GM19455 (cell line): ENCODE measurements around the gene MCTP1.

ENCODE experiments used
- ATAC-seq: cut with Tn5 transposase; IDR thresholded peaks from one replicate; pipeline ENCODE4 v1.9.1; 2021; ENCODE audit not compliant: unreplicated experiment

MCTP1 gene

DNA sequence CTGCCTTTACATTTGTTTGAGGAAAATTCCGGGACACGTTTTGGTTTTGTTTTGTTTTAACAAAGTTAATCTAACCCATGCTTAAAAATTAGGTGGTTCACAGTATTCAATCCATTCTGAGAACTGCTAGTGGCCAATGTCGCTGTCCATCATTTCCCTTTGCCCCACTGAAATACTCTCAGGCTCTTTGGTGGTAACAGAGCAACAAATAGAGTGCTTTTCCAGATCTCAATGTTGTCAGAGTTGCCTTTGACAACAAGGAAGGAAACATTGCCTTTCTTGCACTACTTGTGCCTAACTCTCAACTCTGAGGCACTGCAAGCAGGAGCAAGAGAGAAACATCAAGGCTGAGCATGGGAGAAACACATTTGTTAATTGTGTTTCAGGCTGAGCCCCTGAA lies 154.0 kb downstream of the MCTP1 start:
- ATAC-seq, result no peak

DNA sequence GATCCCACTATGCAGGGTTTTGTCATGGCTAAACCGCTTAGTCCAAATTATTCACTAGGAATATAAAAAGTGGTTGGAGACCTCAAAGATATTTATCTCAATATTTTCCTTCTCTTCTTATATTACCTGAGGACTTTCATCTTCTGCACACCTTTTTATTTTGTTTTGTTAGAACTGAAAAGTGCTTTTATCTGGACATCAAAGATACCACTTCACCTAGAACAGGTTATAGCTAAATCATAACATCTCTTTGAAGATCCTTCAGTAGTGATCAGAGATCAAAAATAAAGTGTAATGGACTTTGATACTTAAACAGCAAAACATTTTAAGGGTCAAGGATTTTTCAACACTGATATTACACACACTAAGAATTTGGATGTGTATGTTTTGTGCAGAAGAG lies 160.2 kb downstream of the MCTP1 start:
- ATAC-seq, result no peak

DNA sequence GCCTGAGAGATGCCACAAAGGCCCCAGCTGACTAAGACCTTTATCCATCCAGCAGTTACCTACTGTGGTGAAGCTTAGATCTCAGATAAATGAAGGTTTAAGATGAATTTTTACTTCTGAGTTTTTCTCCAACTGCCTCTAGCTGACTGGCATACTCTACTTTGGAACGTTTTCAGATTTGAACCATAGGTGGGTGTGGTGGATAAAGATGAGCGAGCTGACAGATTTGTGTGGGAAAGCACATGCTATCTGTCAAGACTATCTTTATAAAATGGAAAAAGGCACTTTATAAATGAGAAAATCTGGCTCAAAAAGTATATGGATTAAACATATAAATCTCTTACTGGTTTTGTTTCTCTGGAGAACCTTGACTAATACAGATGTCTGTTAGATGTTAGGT lies 160.8 kb downstream of the MCTP1 start:
- no peak for ATAC-seq

DNA sequence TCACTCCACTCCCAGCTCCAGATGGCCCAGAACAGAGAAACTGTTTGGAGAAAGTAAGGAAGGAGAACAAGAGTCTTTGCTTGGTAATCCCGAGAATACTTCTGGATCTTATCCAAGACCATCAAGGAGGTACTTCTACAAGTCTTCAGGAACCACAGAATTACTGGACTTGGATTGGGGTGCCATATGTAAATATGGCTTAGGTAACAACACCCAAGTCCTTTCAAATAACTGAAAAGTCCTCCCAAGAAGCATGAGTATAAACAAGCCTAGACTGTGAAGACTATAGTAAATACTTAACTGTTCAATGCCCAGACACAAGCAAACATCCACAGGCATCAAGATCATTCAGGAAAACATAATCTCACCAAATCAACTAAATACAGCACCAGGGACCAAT lies 170.0 kb downstream of the MCTP1 start:
- ATAC-seq, result no peak

DNA sequence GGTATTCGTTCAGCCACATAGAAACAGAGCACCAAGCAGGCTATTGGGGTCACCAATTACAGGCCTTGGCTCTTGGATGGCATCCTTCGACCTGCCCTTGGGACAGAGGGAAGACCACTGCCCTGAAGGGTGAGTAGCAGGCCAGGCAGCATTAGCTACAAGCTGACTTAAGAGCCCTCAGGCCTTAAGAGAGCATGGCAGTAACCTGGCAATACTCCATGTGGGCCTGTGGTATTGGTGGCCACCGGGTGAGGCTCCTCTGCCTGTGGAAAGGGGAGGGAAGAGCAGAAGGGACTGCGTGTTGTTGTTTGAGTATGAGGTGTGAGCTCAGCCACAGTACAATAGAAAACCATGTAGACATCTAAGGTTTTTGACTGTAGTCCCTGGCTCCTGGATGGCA lies 170.6 kb downstream of the MCTP1 start:
- no peak for ATAC-seq

DNA sequence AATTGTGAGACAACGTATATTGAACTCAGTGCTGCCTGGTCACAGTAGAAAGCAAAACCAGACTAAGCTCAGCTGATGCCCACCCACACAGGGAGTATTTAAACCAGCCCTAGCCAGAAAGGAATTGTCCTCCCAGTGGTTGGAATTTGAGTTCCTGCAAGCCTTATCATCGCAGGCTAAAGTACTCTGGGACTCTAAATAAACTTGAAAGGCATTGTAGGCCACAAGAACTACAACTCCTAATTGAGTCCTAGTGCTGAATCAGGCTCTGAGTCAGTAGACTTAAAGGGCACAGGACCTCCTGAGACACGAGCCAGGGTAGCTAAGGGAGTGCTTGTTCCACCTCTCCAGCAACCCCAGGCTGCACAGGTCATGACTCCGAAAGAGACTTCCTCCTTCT lies 171.4 kb downstream of the MCTP1 start:
- ATAC-seq, result no peak

DNA sequence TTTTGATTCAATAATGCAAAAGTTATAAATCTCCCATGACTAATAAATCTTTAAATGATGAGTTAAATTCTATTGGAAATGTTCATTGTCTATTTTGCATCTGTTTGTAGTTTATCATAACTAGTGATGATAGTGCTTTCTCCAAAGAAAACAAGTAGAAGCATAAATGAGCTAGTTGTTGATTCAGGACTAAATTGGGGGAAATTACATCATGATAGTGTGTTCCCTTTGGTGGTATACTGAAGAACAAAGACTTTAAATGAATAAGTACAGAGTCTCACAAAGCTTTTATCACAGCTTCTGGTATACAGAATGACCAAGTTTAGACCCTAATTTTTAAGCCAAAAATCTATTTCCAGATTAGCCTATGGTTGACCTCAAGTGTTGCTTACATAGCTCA lies 173.8 kb downstream of the MCTP1 start:
- ATAC-seq, result no peak

DNA sequence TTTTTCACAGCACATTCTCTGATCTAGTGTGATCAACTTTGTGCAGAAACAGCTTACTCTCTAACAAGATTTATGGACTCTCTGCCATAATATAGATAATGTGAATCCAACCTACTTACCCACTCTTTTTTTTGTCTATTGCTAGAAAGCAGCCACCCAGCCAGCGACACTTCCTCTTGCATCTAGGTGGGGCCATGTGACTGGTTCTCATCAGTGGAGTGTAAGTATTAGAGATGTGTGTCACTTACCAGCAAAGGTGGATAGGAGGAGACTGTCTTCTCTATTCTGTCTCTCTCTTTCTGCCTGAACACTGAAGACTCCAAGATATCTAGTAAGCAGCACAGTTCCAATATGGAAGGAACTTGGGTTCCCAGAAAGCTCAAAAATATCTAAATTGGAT lies 174.8 kb downstream of the MCTP1 start:
- no peak for ATAC-seq

DNA sequence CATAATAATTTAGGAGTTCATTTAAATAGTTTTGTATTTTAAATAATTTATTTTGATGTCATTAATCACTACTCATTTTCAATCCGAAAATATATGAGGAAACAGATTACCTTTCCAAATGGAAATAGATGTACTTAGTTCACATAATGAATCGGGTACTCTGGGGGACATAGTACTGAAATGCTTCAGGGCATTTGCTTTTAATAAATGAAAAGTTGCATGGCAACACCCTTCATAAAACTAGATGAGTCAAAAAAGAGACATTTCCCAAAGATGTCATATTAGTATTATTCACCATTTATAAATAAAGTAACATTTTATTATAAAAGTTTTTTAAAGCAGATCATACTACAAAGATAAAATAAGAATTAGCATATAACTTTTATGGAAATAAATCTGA lies 177.8 kb downstream of the MCTP1 start:
- ATAC-seq, result no peak

DNA sequence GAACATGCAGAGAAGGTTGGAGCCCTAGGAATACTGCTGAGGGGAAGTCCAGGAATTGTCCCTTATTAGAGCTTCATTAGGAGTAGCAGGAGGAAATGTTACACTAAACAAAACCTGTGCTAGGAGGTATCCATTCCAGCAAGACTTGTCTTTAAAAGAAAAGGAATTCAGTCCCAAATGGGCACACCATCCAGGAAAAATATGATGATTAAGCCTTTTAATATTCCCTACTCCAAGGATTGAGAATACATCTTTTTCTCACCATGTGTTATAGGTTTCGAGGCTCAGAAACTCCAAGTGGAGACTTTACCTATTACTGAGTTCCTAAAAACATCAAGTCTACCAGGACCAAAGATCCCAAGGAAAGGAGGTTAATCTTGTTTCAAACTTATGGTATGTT lies 179.3 kb downstream of the MCTP1 start:
- ATAC-seq, result no peak

DNA sequence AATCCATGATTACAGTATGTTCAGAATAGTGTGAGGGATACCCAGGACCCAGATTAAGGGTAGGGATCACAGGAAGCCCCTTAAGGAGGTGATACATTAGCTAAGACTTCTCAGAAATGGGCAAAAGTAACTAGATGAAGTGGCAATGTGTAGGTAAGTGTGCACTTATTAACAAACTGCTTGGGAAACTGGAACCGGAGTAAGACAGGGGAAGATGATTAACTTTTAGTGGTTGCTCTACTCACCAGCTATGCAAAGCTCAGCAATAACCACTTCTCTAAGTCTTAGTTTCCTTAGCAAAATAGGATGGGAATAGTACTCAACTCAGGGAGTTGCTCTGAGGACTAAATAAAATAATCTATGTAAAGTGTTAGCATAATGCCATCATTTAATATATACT lies 182.2 kb downstream of the MCTP1 start:
- ATAC-seq, result peak; percentile 73

DNA sequence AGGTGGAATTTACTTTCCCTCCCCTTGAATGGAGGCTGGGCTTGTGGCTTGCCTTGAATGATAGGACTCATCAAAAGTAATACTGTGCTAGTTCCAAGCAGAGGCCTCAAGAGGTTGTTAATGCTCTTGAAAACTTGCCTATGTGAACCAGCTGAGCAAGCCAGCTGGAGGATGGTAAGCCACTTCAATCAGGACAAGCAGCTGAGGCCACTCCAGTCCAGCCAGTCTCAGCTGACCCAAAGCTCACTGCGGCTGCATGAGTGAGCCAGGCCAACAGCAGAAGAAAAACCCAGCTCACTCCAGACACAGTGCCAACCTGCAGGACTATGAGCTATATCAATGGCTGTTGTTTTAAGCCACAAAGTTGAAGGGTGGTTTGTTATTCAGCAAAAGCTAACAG lies 182.8 kb downstream of the MCTP1 start:
- no peak for ATAC-seq

DNA sequence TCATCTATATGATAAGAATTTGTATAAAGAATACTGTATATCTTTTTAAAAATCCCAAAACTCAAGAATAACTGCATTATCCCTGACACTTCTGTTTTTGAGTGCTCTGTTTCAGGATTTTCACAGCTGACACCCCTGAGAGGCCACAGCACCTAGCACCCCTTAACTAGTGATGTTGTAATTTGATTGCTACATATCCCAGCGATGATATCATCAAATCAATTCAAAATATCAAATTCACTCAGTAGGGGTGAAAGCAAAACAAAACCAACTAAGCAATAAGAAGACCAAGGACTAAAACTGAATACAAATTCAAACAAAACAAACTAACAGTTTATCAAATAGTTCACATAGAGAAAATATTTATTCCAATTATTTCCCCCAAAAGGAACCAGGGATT lies 184.3 kb downstream of the MCTP1 start:
- no peak for ATAC-seq

DNA sequence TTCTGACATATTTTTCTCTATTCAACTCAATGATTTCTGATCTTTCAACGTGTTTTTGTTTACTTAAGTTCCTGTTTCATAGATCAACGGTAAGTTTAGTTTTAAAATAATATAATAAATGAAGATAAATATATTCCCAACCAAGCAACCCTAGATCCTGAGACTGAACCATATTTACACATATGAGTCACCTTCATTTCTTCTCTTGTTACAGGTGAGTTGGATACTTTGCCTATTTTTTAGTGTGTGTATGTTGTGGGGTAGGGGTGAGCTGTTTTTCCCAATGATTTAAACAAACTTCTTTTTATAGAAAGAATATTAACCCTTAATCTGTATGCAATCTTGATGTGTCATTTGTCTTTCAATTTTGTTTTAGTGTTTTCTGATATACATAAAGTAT lies 186.9 kb downstream of the MCTP1 start:
- ATAC-seq, result no peak

DNA sequence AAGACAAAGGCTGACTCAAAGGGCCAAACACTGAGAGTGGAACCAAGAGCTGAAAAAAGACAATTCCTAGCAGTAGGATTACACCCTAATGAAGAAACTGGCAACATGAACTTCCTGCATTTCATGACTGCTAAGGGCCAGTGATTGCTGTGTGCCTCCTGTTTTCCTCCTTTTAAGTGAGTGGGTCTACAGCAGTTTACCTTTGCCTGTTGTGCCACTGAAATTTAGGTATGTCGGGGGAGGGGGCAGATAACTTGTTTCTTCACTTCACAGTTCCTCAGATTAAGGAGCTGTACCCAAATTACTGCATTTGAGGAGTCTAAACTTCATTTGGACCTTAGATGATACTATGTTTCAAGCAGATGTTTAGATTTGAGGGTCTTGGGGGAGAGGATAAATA lies 191.7 kb downstream of the MCTP1 start:
- ATAC-seq, result no peak

DNA sequence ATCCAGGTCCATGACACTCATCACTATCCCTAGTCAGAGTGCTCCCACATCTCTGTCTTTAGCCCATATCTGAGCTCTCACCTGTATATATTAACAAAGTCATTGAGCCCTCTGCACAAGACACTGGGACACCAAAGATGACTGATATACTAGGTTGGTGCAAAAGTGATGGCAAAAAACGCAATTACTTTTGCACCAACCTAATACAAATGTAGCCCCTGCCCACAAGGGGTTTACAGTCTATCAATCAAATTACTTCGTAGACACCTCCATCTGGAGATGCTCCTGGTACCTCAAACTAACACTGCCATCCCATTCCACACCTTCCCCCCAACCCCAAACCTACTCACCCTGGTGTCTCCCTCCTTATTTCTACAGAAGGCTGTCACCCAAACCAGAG lies 194.1 kb downstream of the MCTP1 start:
- no peak for ATAC-seq

DNA sequence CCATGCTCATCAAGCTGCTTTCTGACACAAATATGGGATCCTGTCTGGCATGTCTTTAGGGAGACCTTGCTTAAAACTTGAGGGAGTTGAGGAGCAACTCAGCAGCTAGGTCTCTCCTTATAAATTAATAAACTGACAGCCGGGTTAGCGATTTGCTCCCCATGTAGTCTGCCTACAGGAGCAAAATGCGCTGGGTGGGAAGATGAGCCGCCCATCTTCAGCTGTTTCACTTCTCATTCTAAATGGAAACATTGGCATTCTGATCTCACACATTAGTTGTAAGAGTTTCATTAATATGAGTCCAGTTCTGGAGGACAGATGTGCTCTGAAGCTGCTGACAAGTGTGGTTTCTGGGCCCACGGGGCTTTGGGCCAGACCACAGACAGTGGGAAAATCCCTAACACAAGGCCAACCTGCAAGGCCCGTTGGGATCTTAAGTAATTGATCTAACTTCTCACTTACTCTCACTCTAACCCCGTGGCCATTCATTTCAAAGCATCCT lies 197.0 kb downstream of the MCTP1 start:
- no peak for ATAC-seq

DNA sequence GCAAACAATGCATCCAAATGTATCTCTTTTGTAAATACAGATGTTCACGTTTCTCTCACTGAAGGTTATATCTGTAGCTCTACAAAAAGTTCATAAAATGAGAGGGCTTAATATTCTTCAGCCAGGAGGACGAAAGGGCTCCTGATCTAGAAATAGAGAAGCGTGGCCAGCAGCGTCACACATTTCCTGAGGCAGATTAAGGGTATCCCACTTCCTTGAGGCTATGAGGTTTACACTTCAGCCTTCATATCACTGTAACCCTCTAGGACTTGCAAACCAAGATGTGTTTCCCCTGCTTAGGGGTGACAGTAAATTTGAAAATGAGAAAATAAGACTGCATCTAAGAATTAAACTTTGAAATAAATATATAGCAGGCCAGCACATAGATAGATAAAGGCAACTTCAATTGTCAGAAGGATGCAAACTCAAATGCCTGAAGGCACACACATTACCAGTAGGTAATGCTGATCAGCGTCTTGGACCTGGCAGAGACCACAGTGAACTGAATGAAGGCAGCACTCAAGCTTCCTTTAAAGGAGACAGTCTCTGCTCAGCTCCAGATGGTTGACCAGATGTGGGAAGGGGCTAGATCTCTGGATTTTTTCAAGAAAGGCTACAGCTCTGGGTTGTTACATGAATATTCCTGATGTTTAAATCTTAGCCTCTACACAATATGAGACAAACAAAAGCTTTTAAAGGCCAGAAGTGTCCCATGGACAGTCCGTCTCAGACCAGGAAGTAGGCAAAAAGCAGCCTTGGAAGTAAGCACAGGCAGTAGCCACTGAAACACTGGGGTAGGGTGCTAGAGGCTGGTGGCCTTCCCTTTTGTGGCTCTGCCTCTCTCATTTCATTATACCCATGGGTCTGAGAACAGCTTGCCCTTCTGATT lies 197.7 kb downstream of the MCTP1 start:
- no peak for ATAC-seq

DNA sequence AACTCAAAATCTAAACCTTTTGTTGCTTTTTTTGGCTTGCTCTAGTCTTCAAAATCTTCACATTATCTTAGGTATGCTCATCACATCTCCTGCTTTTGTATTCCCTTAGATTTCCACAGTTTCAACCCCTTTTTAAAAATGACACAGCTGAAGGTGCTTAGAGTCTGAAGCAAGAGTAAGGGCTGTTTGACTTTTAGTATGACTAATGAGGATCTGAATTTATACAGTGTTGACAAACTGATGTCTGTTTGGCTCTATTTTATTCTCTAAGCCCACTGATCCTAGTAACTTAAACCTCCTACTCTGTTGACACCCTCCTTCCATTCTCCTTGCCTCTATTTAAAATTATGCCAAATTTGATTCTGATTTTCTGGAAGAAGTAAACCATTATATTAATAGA lies 200.1 kb downstream of the MCTP1 start:
- no peak for ATAC-seq

DNA sequence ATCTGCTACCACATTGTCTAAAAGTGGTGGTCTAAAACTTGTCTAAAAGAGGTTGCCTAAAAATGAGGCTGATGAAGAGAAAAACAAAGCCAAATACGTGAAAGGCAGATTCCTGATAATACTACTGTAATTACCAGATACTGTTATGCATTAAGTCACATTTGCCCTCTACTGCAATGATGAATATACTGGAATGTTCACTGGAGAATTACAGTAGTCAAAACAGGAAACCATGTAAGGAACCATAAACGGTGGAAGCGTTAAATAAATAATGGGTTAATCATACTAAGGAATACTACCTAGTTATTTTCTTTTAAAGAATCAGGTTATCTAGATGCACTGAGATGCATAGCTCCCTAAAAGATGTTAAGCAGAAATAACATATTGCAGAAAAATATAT lies 201.3 kb downstream of the MCTP1 start:
- ATAC-seq, result no peak

DNA sequence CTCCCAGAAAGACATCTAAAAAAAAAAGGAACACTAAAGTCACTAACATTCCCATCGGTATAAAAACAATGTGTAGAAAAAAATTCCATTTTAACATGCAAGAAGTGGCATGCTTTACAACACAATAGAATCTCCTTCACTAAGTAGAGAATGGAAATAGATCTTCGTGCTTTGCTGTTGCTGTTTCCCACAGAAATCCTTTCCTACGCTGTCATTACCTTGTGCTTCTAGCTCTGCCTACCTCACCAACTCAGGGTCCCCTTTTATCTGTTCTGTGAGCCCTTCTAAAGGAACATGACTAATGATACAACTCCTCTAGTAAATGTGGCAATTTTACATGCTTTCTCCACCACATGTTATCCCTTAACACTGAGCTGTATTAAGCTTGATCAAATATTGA lies 202.9 kb downstream of the MCTP1 start:
- peak; percentile 10 for ATAC-seq

DNA sequence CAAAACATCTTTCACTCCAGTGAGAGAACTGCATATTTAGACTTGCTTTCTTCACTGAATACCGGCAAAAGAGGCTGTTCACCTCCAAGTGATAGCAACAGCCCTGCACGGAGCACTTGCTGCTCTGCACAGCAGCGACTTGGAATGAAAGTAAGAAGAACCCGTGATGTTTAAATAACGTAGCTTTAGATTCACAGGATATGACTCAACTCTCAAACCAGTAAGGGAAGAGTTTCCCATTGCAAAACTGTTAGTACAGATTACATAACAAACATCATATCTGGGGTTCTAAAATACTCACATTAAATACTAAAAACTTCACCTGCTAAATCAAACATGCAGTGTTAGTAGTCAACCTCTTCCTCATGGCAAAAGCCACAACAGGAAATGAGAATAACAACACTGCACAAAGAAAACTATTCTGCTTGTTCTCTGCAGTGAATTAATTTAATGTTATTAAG lies 203.4 kb downstream of the MCTP1 start:
- ATAC-seq, result peak; percentile 87

DNA sequence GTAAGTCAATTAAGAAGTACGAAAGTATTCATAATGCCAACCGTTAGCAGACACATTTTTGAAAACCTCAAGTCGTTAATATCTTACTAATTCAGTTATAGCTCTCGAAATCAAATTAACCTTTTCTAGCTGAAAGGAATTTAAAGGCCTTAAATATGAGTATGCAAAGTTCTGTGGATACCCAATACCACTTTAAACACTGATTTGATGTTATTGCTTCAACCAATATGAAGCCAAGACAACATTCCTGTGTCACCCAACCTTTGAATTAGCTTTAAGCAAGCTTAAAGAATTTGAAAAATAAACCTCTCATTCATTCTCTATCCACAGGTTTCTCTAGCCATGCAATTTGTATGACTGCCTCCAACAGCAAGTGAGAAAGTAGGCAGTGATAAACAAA lies 204.5 kb downstream of the MCTP1 start:
- ATAC-seq, result no peak
